ENCODE data around the gene EEPD1.
"Not testable (repeated sequence)": the region's sequence is repeated elsewhere in the genome, so short reads cannot be mapped to it uniquely, and the experiment has no call there.

Gene EEPD1

GRCh38 chr7:36129048-36129534 lies 24.0 kb upstream of the EEPD1 start:
- DNase-seq = no peak

GRCh38 chr7:36130236-36130945 lies 22.7 kb upstream of the EEPD1 start:
- DNase-seq = no peak

- DNase-seq = no peak
Observed at GRCh38 chr7:36131026-36131425, 22.0 kb upstream of the EEPD1 start.

GRCh38 chr7:36131499-36131898 lies 21.6 kb upstream of the EEPD1 start:
- no peak for DNase-seq

- no peak for DNase-seq
Observed at GRCh38 chr7:36132012-36132411, 21.0 kb upstream of the EEPD1 start.

- DNase-seq = no peak
Observed at GRCh38 chr7:36135700-36136099, 17.4 kb upstream of the EEPD1 start.

GRCh38 chr7:36137258-36137657 lies 15.8 kb upstream of the EEPD1 start:
- no peak for DNase-seq

- no peak for DNase-seq
Observed at GRCh38 chr7:36137754-36138153, 15.3 kb upstream of the EEPD1 start.

GRCh38 chr7:36138209-36138608 lies 14.8 kb upstream of the EEPD1 start:
- DNase-seq = no peak

GRCh38 chr7:36141351-36141750 lies 11.7 kb upstream of the EEPD1 start:
- no peak for DNase-seq

GRCh38 chr7:36141850-36142249 lies 11.2 kb upstream of the EEPD1 start:
- DNase-seq = no peak

GRCh38 chr7:36144189-36144588 lies 8.9 kb upstream of the EEPD1 start:
- no peak for DNase-seq

- no peak for DNase-seq
Observed at GRCh38 chr7:36145686-36146085, 7.4 kb upstream of the EEPD1 start.

GRCh38 chr7:36147361-36147760 lies 5.7 kb upstream of the EEPD1 start:
- no peak for DNase-seq

- no peak for DNase-seq
Observed at GRCh38 chr7:36148422-36149065, 4.5 kb upstream of the EEPD1 start.

- not testable (repeated sequence) for DNase-seq
Observed at GRCh38 chr7:36149240-36149639, 3.8 kb upstream of the EEPD1 start.

- DNase-seq = no peak
Observed at GRCh38 chr7:36149694-36150452, 3.2 kb upstream of the EEPD1 start.

- no peak for DNase-seq
Observed at GRCh38 chr7:36151921-36152755, 916 bp upstream of the EEPD1 start.

GRCh38 chr7:36153571-36154097 lies 580 bp downstream of the EEPD1 start:
- DNase-seq = no peak

GRCh38 chr7:36154255-36155212 lies 1.5 kb downstream of the EEPD1 start:
- DNase-seq = no peak

GRCh38 chr7:36155811-36156361 lies 2.8 kb downstream of the EEPD1 start:
- DNase-seq = no peak
